Measurements from ENCODE around the gene KCNK3.

KCNK3 gene

GRCh38 chr2:26716340-26716739 is 23.8 kb downstream of the KCNK3 start:
- Histone ChIP-seq H3K27me3 (no peaks in the 10 kb centered on the region), H3K9me3 (no peaks in the 10 kb centered on the region), H3K36me3 (no peaks in the 10 kb centered on the region), H3K4me3 (ENCODE audit: low read depth, low read length) (no peak overlapping the region), H3K4me1 (peaks cover 37% of the 10 kb centered on the region)
- no peak for DNase-seq
- TF ChIP-seq, protein P1, sequence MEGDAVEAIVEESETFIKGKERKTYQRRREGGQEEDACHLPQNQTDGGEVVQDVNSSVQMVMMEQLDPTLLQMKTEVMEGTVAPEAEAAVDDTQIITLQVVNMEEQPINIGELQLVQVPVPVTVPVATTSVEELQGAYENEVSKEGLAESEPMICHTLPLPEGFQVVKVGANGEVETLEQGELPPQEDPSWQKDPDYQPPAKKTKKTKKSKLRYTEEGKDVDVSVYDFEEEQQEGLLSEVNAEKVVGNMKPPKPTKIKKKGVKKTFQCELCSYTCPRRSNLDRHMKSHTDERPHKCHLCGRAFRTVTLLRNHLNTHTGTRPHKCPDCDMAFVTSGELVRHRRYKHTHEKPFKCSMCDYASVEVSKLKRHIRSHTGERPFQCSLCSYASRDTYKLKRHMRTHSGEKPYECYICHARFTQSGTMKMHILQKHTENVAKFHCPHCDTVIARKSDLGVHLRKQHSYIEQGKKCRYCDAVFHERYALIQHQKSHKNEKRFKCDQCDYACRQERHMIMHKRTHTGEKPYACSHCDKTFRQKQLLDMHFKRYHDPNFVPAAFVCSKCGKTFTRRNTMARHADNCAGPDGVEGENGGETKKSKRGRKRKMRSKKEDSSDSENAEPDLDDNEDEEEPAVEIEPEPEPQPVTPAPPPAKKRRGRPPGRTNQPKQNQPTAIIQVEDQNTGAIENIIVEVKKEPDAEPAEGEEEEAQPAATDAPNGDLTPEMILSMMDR (IDR thresholded peaks at IDR 0.05; ENCODE audit: low read depth, low read length) = no peak

- Histone ChIP-seq H3K27me3 (no peaks in the 10 kb centered on the region), H3K36me3 (no peaks in the 10 kb centered on the region), H3K4me1 (peaks cover 37% of the 10 kb centered on the region), H3K9me3 (no peaks in the 10 kb centered on the region), H3K4me3 (ENCODE audit: low read depth, low read length) (no peak overlapping the region)
- DNase-seq = no peak
- TF ChIP-seq, protein P1 (IDR thresholded peaks at IDR 0.05; ENCODE audit: low read depth, low read length) = no peak
Measured at GRCh38 chr2:26716769-26717168, 24.2 kb downstream of the KCNK3 start.

- Histone ChIP-seq H3K36me3 (no peaks in the 10 kb centered on the region), H3K4me1 (peaks cover 36% of the 10 kb centered on the region), H3K4me3 (ENCODE audit: low read depth, low read length) (no peak overlapping the region), H3K9me3 (no peaks in the 10 kb centered on the region), H3K27me3 (no peaks in the 10 kb centered on the region)
- DNase-seq = no peak
- TF ChIP-seq, protein P1 (IDR thresholded peaks at IDR 0.05; ENCODE audit: low read depth, low read length) = no peak
Measured at GRCh38 chr2:26717362-26717761, 24.8 kb downstream of the KCNK3 start.

DNA sequence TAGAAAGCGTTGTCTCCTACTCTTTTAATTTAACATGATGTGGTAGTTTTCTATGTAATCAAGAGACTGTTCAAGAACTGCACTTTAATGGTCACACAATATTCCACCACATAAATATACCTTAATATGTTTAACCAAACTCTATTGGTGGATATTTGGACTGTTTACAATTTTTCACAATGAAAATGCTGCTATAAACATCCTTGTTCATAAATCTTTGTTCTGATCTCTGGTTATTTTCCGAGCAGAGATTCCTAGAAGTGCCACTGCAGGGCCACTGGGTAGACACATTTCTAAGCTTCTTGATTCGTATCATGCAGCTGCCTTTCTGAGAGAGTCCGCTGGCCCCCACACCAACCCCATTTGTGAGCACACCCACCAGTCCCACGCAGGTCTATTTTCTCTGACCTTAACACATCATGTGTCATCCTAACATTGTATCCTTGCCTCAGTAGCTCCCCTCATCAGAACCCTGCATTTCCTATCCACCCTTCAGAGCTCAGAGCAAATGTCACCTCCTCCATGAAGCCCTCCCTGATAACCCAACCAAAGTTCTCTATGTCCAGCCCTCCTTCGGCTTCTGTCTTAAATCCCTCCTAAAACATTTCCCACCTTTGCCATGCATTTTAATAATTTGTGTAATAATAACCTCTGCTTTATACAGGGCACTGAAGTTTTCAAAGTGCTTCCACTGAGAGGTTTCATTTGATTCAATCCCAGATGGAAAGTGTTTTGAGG is 26.6 kb downstream of the KCNK3 start:
- H3K27me3 ChIP-seq = no peaks in the 10 kb centered on the region
- no peak for DNase-seq
- H3K4me3 ChIP-seq (ENCODE audit: low read depth, low read length) = no peak overlapping the region
- peaks cover 43% of the 10 kb centered on the region for H3K4me1 ChIP-seq
- H3K9me3 ChIP-seq = no peaks in the 10 kb centered on the region
- no peaks in the 10 kb centered on the region for H3K36me3 ChIP-seq
- TF ChIP-seq, protein P1 (IDR thresholded peaks at IDR 0.05; ENCODE audit: low read depth, low read length) = no peak

DNA sequence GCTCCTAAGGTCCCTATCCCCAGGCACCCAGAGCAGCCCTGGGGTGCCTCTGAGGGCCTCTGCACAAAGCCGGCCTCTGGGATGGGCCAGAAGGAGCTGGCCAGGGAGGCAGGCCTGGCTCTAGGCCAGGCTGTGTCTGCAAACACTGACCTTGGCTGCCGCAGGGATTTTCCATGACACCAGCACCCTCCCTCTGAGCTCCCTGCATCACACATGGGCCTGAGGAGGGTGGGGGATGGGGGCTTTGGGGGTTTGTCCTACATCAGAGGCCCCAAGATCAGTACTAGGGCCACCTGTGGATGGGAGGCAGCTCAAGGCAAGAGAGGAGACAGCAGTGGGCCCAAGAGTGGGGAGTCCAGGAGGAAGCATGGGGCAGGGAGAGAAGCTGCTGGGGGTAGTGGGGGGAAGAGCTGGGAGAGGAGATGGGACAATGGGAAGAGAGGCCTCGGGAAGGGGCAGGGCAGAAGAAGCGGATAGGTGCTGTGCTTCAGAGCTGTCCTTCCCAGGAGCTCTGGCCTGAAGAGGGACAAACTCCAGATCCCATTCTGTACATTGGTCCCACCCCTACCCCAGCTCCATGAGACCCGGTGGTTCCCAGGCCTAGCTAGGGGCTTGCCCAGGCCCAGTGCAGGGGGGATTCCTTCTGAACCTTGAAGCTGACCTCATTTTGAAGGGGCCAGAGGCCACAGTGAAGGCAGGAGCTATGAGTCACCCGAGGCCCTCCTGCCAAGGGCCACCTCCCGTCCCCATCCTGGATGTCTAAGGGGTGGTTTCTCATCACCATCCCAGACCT is 28.0 kb downstream of the KCNK3 start:
- DNase-seq = peak; percentile 90
- TF ChIP-seq, protein P1 (IDR thresholded peaks at IDR 0.05; ENCODE audit: low read depth, low read length) = no peak
- Histone ChIP-seq H3K36me3 (no peaks in the 10 kb centered on the region), H3K4me3 (ENCODE audit: low read depth, low read length) (0 out of 2 replicates have a peak overlapping the region, but pooled peaks have one; percentile 10), H3K27me3 (no peaks in the 10 kb centered on the region), H3K4me1 (peaks cover 48% of the 10 kb centered on the region), H3K9me3 (no peaks in the 10 kb centered on the region)
